GM21723 (cell line): Measurements from ENCODE around the gene MGMT.

Source experiments
- ATAC-seq: cut with Tn5 transposase; IDR thresholded peaks from one replicate; pipeline ENCODE4 v1.9.1; 2021; ENCODE audit warnings: mild to moderate bottlenecking, moderate library complexity; ENCODE audit not compliant: unreplicated experiment

MGMT gene

DNA sequence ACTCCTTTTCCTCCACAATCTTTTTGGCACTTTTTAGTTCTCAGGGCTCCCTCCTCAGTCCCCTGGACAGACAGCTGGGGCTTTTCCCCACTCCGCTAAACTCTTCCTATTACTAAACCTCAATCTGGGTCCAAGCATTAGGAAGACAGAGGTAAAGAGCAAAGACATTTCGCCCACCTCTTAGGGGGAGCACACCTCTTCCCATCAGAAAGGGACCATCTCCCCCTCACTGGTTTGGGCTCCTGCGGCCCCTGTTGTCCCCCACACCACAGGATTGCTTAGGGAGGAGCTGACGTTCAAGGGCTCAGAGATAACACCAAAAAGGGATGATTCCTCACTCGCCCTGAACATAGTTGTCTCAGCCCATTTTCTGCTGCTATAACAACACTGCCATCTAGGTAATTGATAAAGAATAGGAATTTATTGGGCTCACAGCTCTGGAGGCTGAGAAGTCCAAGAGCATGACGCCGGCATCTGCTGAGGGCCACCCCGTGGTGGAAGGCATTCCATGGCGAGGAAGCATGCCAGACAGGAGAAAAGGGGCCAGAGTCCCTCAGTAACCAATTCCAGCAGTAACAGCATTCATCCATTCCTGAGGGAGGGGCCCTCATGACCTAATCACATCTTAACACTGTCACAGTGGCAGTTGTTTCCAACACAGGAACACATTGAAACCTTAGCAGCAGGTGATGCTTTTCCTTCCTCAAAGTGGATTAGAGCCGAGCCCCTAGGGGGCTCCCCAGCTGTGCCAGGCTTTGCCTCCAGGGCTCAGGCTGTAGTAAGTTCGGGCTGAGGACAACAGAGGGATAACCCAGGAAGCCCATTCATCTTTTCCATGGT is 287.4 kb downstream of the MGMT start:
- no peak for ATAC-seq

DNA sequence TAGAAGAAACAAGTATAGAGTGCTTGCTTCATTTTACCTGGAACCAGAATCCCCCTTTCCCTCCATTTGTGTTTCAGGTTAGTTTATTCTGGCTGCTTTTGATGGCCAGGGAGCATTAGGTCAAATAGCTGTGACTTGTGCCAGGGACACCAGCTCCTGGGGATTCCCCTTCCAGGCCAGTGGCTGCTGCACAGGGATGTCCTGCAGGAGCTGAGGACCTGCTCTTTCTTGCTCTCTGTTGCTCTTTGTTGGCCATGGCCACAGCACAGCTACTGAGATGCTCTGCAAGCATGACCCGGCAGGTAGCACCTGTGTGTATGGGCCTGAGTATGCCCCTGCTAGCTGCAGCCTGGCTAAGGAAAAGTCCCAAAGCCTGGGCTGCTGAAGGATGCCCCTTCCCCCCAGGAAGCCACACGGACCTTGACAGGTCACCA is 288.1 kb downstream of the MGMT start:
- ATAC-seq, result no peak

DNA sequence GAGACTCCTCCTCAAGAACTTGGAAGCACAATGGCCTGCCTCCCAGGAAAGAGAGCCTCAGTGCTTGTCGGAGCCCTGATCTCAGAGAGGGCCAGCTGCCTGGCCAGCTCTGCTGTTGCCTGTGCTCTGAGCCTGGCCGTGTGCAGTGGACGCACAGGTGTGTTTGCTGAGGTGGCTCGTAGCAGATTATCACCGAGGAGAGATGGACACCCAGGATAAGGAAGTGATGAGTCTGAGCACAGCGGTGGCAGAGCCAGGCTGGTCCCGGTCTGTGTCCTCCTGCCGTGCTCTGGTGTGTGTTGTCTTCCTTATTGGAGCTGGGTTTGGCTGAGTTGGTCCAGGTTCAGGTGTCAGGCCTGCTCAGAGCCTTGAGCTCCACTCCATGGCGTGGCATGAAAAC is 288.6 kb downstream of the MGMT start:
- ATAC-seq, result no peak

DNA sequence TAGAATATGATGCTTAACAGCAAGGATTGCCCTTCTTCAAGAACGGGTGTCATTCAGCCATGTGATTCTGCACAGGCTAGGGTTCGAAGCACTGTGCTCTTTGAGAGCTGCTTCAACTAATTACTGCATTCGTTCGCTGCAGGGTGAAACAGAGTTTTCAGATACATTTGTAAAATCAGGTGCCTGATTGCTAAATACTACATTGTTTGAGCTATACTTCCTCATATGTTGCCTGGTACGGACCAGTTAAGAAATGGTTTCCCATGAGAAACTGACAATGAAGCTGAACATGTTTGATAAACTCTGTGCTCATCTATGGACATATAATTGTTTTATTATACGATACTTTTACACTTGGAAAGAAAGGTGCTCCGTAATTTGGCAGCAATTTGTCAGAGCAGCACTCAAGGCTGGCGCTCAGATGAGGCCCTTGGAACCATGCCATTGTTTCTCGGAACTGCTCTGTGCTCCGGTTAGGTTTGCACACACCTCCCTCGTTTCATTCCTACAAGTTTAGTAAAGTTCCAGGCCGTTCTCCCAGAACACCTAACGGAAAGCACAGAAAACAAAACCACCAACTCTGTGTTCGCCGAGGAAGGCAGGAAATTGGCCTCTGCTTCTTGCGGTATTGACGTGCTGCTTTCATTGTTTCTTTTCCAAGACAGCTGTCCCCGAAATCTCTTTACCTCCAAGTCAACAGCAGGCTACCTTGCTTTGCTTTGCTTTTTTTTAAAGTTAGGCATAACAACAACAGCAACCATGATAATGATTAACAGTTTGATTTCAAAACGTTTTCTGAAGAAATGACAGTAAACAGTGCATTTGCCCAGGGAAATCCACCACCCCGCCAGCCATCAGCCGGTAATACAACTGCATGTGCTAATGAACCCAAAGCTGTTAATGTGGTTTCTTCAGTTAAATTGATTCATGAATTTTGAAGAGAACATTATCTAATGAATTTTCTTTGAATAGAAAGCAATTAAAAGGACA is 290.2 kb downstream of the MGMT start:
- ATAC-seq, result no peak

DNA sequence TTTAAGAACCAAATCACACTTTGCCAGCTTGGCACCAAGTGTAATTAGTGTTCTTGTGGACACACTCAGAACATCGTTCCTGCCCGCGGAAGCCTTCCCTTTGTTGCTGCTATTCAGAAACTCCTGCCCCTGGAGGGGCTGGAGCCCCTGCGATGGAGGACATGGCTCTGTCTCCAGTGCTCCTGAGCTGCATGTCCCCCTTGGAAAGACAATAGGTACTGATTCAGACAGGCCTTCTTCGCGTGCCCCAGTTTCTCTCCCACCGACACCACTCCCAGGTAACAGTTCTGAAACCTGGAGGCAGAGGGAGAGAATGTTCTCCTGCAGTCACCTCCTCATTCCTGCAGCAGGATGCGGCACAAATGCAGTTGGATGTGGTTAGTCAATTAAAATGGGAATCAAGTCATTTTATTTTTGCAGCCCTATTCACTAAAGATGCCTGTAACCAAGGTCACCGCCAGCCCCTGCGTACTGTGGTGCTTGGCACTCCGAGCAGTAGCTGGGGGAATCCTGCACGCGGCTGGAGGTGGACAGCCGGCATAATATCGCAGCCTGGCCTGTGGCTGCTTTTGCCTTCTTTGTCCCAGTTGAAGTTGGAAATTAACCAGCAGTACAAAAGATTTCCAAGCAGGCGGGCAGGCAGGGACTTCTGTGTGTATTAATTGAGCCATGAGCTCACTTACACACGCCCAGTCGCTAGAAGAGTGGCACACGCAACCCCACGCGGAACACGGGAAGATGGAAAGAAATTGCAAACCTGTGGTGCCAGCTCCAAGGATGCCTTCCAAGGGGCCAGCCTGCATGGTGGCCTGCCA is 291.4 kb downstream of the MGMT start:
- ATAC-seq, result no peak

DNA sequence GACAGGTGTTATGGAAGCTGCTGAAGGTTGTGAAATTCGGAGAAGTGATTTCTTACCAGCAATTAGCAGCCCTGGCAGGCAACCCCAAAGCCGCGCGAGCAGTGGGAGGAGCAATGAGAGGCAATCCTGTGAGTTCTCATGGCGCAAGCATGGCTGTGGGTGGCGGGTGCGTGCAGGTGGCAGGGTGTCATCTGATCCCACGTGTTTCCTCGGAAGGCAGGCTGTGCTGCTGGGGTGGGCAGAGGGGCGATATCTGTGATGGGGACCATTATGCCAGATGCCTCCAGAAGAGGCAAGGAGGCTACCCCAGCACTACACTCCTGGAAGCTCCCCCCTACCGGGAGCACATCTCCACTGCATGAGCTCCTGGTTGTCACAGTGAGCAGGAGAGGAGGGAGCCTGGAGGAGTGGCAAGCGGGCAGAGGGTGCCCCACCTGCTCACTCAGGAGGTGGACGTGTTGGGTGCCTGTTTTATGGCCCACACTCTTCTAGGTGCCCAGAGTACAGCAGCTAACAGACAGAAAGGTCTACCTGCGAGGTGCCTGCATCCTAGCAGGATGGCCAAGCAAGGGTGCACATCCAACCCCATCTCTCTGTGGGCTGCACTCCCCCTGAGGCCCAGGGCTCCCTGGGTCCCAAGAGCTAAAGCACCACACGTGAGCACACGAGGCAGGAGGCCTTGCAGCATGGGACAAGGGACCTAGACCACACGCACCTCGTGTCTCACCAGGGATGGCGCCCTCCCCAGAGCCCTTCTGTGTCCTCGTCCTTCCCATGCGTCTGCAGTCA is 292.4 kb downstream of the MGMT start:
- ATAC-seq, result no peak

DNA sequence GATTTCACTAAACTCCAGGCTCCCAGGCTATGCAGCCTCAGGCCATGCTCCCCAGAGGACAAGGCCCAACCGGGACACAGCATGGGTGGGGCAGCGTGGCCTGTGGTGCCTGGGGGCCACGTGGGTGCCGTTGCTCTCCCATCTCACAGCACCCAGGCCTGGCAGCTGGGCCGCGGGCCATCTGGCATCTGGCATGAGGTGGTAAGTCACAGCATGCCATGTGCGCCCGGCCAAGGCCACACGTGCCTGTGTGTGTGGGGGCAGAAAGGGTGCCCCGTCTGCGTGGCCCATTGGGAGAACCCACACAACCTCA is 292.9 kb downstream of the MGMT start:
- ATAC-seq, result no peak

DNA sequence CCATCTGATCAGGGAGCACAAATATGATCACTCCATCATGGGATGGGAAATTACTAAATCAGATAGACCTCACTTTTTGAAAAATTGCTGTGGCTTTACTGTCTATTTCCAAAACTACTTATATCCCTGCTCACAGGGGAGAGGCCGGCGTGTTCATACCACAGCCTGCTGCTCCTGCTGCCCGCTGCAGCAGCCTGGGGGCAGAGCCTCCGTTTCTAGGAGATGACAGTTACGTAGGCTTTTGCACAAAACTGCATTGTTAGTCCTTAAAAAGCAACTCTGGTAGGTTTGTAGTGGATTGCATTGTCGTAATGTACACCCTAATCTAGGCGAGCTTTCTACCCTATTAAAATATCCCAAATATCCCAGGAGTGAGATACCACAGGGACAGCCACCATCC is 293.4 kb downstream of the MGMT start:
- ATAC-seq, result no peak

DNA sequence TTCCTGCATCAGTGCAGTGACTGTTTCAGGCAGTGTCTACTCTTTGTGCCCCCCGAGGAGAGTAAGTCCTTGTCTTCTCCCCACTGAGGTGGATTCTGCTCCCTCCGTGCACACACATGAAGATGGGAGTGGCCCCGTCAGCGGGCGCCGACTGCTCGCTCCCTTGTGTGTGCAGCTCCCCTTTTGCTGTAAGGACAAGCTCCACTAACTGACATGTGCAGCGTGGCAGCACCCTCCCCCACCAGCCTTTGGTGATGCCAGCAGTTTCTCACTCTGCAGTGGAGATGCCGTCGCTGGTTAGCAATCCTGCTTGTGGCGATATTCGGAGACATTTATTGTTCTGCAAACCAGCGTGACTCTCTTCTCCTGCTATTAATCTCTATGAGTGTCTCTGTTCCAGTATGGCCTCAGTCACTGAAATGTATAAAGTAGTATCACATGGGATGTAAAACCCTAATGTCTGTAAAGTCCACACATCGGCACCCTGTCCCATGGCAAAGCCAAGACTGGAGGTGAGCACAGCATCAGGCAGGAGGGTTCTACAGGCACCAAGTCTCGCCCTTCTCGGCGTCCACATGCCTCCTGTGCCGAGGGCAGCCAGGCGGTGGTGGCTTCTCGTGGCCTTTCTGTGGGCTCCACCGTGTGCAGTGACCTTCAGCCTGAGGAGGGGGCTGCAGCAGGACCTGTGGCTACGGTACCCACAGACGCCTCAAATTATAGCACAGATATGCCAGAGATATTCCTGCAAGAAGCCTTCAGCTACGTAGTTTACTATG is 294.3 kb downstream of the MGMT start:
- no peak for ATAC-seq

DNA sequence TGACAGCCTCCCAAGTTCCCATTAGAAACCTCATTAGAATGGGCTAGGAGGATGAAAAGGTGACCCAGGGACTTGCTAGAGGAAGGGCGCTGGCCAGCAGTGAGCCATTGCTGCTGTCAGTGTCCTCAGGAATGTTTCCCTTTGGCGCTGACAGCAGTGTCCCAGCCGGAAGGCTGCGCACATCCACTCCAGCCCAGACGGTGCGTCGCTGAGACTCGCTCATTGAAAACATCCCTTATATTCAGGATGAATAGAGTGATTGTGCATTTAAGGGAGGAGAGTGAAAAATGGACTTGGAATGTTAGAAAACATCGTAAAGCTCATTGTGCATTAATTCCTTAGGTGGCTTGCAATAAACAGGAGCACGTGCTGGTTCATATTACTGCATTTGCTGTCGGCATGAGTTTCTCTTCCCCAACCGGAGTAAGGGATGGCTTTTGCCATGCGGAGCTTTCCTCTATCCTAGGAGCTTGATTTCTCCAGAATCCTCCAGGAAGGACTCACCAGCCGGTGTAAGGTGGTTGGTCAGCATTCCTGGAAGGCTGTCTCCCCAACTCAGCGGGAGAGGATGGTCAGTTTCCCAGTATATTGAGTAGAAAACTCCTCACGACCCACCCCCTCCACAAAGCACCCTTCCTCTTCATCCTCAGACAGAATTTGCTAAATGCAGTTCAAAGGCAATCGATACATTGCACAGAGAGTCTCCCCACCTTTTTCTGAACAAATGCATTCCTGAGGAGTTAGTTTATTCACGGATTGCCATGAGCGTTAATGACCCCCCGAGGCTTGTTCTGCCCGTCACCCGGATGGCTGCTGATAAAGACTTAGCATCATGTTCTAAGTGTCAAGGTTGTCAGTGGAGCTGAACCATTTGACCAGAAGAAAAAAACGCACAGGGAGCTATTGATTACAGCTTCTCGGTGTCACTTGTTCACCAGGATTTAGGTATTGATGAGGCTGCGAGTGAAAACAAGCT is 295.2 kb downstream of the MGMT start:
- ATAC-seq, result no peak

DNA sequence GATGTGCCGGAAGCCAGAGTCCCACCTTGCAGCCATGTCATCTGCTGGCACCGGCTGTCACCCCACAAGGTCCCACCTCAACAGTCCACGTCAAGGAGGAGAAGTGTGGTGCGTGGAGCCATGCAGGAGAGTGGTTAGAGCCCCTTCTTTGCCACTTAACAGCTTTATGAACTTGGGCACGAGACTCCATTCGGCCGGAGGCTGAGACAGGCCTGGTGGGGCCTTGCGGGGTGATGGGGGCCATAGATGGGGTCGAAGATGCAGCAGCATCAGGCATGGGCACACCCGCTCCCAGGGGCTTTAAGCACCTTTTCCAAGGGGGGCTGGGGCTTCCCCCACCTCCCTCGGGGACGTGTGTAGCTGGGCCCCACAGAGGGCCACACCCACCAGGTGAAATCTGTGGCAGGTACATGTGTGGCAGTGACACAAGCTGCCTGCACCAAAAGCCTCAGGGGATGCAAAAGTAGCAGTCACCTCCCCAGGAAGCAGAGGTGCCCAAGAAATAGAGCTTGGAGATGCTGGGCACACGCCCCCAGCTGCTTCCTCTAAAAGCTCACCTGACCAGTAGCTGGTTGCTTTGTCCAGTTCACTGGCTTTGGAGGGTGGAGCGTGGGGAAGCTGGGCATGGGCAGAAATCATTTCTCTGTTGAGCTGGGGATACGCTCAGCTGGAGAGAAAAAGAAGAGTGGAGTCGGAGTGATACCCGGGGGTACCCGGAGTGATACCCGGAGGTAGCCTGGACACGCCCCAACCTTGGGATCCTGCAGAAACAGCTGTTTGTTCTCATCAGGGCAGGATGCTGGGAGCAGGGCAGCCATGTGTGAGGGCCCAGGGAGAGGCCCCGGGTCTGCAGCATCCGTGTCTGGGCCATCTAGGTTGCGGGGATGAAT is 297.2 kb downstream of the MGMT start:
- ATAC-seq, result no peak

DNA sequence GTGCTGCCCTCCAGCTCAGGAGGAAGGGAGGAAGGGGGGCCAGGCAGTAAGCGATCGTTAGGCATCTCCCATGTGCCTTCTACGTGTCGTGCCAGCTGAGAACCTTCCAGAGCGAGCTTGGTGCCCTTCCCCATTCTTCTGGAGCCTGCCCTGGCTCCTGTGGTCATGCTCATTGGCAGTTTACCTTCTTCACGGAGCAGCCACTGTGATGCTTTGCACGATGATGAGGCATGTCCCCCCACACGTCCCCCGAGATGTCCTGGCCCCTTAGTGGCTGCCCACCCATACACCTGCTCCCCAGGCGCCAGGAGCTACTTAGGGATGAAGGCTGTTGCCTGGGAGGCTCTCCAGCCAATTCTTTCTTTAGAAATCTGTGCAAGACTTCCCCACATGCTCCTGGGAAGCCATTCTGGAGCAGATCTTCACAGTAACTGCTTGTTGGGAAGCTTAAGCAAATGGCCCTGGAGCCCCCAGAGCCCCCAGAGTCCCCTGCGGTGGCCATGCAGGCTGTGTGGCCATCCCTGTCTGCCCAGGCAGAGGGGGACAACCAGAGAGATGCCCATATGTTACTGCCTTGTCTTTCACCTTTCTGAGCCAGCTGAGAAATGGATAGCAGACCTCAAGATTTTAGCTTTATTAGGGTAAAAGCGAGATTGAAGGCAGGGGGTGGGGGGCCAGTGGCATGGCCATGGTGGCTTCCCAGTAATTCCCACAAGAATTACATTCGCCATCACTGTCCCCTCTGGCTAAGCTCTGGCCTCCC is 298.0 kb downstream of the MGMT start:
- no peak for ATAC-seq

DNA sequence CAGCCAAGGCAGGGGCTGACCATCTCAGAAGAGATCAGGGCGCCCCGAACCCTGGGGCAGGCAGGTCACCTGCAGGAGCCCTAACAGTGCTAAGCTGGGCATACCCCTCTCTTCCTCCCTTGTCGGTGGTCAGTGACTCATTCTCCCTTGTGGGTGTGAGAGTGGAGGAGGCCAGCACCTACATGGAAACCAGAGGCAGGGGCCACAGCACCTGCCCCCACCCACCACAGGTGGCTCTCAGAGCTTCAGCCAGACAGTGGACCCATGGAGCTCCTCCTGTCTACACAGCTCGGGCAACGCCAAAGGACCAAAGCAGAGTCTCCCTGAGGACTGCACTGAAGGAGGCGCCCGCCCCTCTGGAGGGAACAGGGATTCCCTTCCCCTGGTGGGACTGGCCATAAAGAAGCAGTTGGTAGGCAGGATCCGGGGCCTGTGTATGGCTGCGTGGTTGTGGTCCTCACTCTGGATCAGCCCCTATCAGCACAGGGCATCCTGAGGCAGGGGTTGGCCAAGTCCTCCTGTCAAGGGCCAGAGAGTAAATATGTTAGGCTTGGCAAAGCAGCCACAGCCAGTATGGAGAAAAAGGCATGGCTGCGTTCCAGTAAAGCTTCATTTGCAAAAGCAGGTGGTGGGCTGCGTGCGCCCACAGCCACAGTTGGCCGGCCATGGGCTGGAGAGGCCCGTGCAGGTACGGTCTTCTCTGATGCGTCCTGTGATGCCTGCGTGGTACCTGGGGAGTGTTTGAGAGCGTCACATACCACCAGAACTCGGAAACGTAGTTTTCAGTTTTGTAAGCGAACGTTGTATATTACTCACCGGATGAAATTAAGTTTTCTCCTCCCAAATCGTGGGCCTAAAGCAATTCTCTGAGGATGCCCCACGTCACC is 298.9 kb downstream of the MGMT start:
- no peak for ATAC-seq

DNA sequence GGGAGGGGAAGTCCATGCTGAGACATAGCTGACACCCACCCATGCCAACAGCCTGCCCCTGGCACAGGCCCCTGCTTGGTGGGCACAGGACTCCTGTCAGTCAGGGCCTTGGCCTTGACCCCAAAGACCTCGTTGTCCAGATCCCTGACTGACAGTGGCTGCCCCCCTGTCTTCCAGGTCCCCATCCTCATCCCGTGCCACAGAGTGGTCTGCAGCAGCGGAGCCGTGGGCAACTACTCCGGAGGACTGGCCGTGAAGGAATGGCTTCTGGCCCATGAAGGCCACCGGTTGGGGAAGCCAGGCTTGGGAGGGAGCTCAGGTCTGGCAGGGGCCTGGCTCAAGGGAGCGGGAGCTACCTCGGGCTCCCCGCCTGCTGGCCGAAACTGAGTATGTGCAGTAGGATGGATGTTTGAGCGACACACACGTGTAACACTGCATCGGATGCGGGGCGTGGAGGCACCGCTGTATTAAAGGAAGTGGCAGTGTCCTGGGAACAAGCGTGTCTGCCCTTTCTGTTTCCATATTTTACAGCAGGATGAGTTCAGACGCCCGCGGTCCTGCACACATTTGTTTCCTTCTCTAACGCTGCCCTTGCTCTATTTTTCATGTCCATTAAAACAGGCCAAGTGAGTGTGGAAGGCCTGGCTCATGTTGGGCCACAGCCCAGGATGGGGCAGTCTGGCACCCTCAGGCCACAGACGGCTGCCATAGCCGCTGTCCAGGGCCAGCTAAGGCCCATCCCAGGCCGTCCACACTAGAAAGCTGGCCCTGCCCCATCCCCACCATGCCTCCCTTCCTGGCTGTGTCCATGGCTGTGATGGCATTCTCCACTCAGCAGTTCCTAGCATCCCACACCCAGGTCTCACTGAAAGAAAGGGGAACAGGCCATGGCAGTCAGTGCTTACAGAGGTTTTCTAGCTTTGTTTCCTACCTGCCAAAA is 299.8 kb downstream of the MGMT start:
- ATAC-seq, result no peak

DNA sequence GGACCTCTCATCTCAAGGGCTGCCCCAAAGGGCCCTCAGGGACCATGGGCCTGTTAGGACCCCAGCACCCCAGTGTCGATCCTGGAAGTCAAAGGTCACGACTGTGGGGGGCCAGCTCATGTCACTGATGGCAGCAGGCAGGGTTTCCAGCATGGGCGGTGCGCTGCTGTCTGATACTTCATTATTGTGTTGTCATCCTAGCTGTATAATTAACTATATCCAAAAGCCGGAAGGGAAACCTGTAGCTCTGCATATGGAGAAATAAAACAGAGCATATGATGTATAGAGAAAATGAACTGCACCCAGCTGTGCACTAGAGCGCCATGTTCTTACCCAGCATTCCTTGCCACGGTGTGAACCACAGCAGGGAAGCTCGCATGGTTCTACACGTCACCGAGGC is 300.7 kb downstream of the MGMT start:
- ATAC-seq, result no peak
